Renal cortical epithelial cell (primary cell): ENCODE measurements around the gene KNOP1. TPM values are rescaled to one million over a fixed set of nuclear protein-coding genes. Genes with fewer than 3 reads are reported as not detected.

Experiments used
- DNase-seq: peaks from one replicate; pipeline ENCODE4 v3.0.0-alpha.2; 2011; ENCODE audit warnings: low read depth
- total RNA-seq: library from RNA; depleted of rRNA; stranded (reverse); fragments of >200 nt; gene quantifications from 2 replicates; pipeline ENCODE4 v1.2.3, GENCODE V29; 2014

The KNOP1 gene
- total RNA-seq, result 14.1 and 23.8 TPM in 2 replicates

- peak; percentile 74 for DNase-seq
Observed at GRCh38 chr16:19717741-19718623, at the start of gene KNOP1, which contains the start of gene IQCK. KNOP1 (minus strand) TSS chr16:19718227; CDS start chr16:19715035, 3,192 bp downstream. IQCK (plus strand) TSS chr16:19718271; CDS start chr16:19718307, 36 bp downstream.

GRCh38 chr16:19767497-19767896 is 49.5 kb upstream of the KNOP1 start:
- no peak for DNase-seq

- DNase-seq, result no peak
Observed at GRCh38 chr16:19766988-19767387, 49.0 kb upstream of the KNOP1 start.

- no peak for DNase-seq
Observed at GRCh38 chr16:19766554-19766884, 48.5 kb upstream of the KNOP1 start.

- no peak for DNase-seq
Observed at GRCh38 chr16:19765860-19766553, 48.0 kb upstream of the KNOP1 start.

GRCh38 chr16:19760356-19761060 is 42.5 kb upstream of the KNOP1 start:
- no peak for DNase-seq

GRCh38 chr16:19757762-19758595 is 40.0 kb upstream of the KNOP1 start:
- no peak for DNase-seq

- DNase-seq, result peak; percentile 33
Observed at GRCh38 chr16:19757026-19757425, 39.0 kb upstream of the KNOP1 start.

GRCh38 chr16:19755268-19755667 is 37.2 kb upstream of the KNOP1 start:
- no peak for DNase-seq

- DNase-seq, result no peak
Observed at GRCh38 chr16:19754644-19755036, 36.6 kb upstream of the KNOP1 start.

GRCh38 chr16:19753815-19754643 is 36.0 kb upstream of the KNOP1 start:
- no peak for DNase-seq

GRCh38 chr16:19751478-19752385 is 33.7 kb upstream of the KNOP1 start:
- peak; percentile 17 for DNase-seq

- DNase-seq, result no peak
Observed at GRCh38 chr16:19749571-19750080, 31.6 kb upstream of the KNOP1 start.

- peak; percentile 29 for DNase-seq
Observed at GRCh38 chr16:19748389-19749168, 30.6 kb upstream of the KNOP1 start.

- no peak for DNase-seq
Observed at GRCh38 chr16:19746561-19746960, 28.5 kb upstream of the KNOP1 start.

- DNase-seq, result no peak
Observed at GRCh38 chr16:19745286-19746010, 27.4 kb upstream of the KNOP1 start.

GRCh38 chr16:19744670-19745069 is 26.6 kb upstream of the KNOP1 start:
- no peak for DNase-seq

GRCh38 chr16:19743816-19744159 is 25.8 kb upstream of the KNOP1 start:
- DNase-seq, result no peak
